HUES6 (cell line): ENCODE measurements around the gene DGKB.

Experiments used
- H3K27ac ChIP-seq: 2 replicates; pipeline ENCODE4 v1.7.0; 2013; ENCODE audit warnings: low read depth, mild to moderate bottlenecking, low read length, inconsistent platforms
- H3K27me3 ChIP-seq: 2 replicates; pipeline ENCODE4 v1.6.1; 2013; ENCODE audit warnings: low read length; ENCODE audit not compliant: control insufficient read depth, insufficient read depth
- H3K36me3 ChIP-seq: 2 replicates; pipeline ENCODE4 v1.6.1; 2013; ENCODE audit warnings: low read length; ENCODE audit not compliant: control insufficient read depth, insufficient read depth
- H3K4me1 ChIP-seq: 2 replicates; pipeline ENCODE4 v1.6.1; 2013; ENCODE audit warnings: low read length; ENCODE audit not compliant: control insufficient read depth, insufficient read depth
- H3K4me3 ChIP-seq: 2 replicates; pipeline ENCODE4 v1.5.1; 2013; ENCODE audit warnings: low read depth, low read length
- H3K9ac ChIP-seq: one replicate; pipeline ENCODE4 v1.6.1; 2013; ENCODE audit warnings: mild to moderate bottlenecking, low read length
- H3K9me3 ChIP-seq: 2 replicates; pipeline ENCODE4 v1.6.1; 2013; ENCODE audit warnings: low read depth, low read length; ENCODE audit not compliant: control insufficient read depth, insufficient read depth

The DGKB gene

DNA sequence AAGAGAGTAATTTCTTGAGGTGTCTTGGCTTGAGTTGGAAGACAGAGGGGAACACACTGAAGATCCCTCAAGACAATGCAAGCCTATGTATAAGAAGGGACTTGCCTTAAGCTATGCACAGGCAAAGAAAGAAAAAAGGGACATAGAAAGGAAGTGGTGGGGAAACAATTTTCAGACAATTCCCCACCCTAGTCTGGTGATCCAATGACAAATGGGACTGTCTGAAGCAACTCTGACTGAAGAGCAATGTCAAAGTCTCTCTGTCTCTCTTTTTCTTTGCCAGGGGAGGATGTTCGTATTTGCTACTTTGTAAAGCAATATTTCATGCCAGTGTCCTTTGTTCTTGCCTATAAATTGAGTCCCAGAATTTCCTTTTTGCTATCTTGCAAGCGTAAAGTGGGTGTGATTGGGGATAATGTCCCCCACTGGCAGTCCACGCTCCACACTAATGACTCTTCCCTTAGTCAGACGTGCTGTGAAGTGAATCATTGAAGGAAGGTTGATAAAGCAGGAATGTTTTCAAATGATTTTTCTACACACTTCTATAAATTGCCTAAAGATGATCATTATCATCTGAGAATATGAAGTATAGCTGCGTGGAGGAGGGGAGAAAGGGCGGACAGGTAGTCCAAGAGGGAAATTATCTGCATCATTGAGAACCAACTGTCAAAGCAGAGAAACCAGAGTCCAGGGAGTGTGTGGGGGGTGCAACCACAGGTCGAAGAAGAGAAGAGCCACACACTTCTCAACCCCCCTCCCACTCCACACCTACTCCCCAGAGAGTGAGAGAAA is 669.3 kb downstream of the DGKB start:
- Histone ChIP-seq H3K9ac (no peak overlapping the region), H3K36me3 (no peaks in the 10 kb centered on the region), H3K9me3 (no peaks in the 10 kb centered on the region), H3K27me3 (no peaks in the 10 kb centered on the region), H3K27ac (no peak overlapping the region), H3K4me1 (peaks cover 5% of the 10 kb centered on the region; the same call in 1 of the 2 replicates), H3K4me3 (no peak overlapping the region)

DNA sequence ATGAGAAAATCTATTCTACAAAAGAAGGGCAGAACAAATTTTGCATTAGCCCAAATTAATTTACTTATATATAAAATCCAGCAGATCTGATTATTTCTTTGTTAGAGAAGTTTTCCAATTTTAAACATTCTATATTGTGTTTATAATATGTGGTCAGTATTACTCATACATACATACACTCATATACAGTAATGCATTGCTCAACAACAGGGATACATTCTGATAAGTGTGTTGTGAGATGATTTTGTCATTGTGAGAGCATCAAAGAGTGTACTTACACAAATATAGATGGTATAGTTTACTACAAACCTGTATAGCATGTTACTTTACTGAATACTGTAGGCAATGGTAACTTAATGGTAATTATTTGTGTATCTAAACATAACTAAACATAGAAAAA is 673.5 kb downstream of the DGKB start:
- H3K9ac ChIP-seq, result no peak overlapping the region
- no peaks in the 10 kb centered on the region for H3K9me3 ChIP-seq
- H3K36me3 ChIP-seq, result no peaks in the 10 kb centered on the region
- no peaks in the 10 kb centered on the region for H3K27me3 ChIP-seq
- no peak overlapping the region for H3K27ac ChIP-seq
- H3K4me3 ChIP-seq, result no peak overlapping the region
- H3K4me1 ChIP-seq, result peaks cover 5% of the 10 kb centered on the region; the same call in 1 of the 2 replicates

DNA sequence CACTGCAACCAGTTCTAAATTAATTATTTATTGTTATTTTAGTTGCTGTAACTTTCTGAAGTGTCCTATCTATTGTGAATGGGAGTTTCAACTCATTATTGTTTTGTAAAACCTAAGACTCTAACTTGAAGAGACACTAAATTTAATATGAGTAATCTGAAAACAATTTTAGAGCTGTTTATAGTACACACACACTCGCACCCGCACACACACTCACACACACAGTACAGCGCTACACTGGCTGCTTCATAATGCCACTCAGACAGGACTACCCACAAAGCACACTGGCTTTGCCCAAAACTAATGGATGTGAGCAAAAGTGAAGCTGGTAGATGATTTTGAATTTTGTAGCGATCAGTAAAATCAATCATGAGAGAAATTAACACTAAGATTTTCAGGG is 674.2 kb downstream of the DGKB start:
- Histone ChIP-seq H3K9ac (no peak overlapping the region), H3K4me3 (no peak overlapping the region), H3K4me1 (no peaks in the 10 kb centered on the region), H3K9me3 (no peaks in the 10 kb centered on the region), H3K27me3 (no peaks in the 10 kb centered on the region), H3K36me3 (no peaks in the 10 kb centered on the region), H3K27ac (no peak overlapping the region)

DNA sequence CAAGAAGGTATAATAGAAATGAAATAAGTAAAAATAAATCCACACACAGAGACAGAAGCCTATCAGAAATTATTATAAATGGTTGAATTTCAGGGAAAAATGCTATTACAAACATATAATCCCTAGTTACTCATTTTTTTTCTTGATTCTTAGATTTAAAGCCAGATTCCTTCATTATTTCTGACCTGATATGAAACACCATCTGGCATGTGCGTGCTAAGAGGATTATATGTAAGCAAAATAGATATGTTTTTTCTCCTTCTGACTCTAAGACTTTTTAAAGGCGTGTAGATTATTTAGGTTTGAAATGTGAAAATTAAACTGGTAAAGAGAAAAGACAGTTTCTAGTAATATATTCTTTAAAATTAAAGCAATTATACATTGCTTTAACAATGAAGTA is 676.4 kb downstream of the DGKB start:
- no peaks in the 10 kb centered on the region for H3K36me3 ChIP-seq
- no peaks in the 10 kb centered on the region for H3K4me1 ChIP-seq
- H3K27ac ChIP-seq, result no peak overlapping the region
- no peak overlapping the region for H3K9ac ChIP-seq
- no peaks in the 10 kb centered on the region for H3K27me3 ChIP-seq
- H3K4me3 ChIP-seq, result no peak overlapping the region
- no peaks in the 10 kb centered on the region for H3K9me3 ChIP-seq

DNA sequence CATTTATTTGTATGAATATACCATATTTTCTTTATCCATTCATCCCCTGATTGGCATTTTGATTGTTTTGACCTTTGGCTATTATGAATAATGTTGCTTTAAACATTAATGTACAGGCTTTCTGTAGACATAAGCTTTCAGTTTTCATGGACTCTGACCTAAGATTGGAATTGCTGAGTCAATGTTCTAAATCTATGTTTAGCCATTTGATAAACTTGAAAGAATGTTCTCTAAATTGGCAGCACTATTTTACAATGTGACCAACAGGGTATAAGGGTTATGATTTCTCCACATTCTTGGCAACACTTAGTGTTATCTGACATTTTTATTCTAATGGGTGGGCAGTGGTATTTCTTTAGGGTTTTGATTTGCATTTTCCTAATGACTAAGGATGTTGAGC is 683.4 kb downstream of the DGKB start:
- Histone ChIP-seq H3K27me3 (no peaks in the 10 kb centered on the region), H3K9me3 (no peaks in the 10 kb centered on the region), H3K9ac (no peak overlapping the region), H3K4me3 (no peak overlapping the region), H3K27ac (no peak overlapping the region), H3K4me1 (no peaks in the 10 kb centered on the region), H3K36me3 (no peaks in the 10 kb centered on the region)

DNA sequence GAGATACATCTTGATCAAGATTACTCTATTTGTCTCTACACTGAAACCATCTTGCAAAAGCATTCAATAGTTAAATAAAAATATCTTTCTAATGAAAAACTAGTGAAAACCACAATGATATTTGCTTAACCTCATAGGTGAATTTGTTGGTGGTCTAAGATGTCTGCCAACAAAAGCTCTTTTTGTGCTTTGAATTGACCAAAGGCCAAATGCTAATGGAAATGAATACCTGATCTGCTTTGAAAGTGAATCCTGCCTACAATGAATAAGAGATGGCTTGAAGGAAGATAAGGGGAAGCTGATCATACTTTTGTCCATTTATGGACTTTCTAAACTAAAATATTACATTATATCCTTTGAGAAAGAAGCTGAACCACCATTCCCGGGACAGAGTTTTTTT is 684.2 kb downstream of the DGKB start:
- Histone ChIP-seq H3K36me3 (no peaks in the 10 kb centered on the region), H3K4me3 (no peak overlapping the region), H3K27ac (no peak overlapping the region), H3K9me3 (no peaks in the 10 kb centered on the region), H3K4me1 (no peaks in the 10 kb centered on the region), H3K9ac (no peak overlapping the region), H3K27me3 (no peaks in the 10 kb centered on the region)

DNA sequence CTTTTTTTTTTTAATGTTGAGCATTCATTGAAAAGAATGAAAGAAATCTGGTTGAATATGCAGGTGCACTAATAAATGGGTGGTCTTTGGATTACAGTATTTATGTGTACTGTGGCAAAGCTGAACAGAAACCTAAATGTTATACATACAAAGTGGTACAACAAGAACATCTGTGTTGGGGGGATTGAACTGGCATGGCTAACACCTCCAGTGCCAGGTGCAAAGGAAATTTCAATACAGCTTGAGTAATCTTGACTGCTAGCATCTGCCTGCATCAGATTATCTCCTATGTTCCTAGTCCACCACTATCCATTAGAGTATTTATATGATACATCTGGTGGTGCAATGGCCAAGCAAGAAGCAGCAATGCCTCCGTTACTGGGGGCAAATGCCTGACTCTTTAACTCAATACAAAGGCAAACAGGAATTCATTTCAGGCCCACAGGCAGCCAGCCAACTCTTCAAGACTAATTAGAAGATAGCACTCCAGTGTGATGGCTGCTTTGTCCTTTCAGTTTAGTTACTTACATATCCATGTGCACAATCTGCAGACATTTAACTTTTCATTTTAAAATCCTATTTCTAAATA is 692.6 kb downstream of the DGKB start:
- Histone ChIP-seq H3K27me3 (no peaks in the 10 kb centered on the region), H3K4me3 (no peak overlapping the region), H3K4me1 (no peaks in the 10 kb centered on the region), H3K9me3 (no peaks in the 10 kb centered on the region), H3K36me3 (no peaks in the 10 kb centered on the region), H3K9ac (no peak overlapping the region), H3K27ac (no peak overlapping the region)

DNA sequence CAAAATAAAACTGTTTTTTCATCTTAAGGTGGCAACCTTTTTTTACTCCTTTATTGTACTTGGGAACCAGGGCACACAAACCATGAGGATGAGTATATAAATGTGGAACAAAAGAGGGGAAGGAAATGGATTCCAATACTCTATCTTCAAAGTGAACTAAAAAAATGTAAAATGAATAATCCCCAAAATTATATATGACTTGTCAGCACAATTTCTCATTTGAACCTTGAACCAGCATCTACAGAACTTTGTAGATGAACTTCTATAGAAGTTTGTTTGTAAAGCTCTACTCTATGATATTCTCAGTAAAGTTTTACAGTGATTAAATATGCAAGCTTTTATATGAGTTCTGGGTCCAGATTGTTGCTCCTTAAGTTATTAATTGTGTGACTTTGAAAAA is 694.8 kb downstream of the DGKB start:
- Histone ChIP-seq H3K36me3 (no peaks in the 10 kb centered on the region), H3K9ac (no peak overlapping the region), H3K4me3 (no peak overlapping the region), H3K27me3 (no peaks in the 10 kb centered on the region), H3K9me3 (no peaks in the 10 kb centered on the region), H3K4me1 (no peaks in the 10 kb centered on the region), H3K27ac (no peak overlapping the region)

DNA sequence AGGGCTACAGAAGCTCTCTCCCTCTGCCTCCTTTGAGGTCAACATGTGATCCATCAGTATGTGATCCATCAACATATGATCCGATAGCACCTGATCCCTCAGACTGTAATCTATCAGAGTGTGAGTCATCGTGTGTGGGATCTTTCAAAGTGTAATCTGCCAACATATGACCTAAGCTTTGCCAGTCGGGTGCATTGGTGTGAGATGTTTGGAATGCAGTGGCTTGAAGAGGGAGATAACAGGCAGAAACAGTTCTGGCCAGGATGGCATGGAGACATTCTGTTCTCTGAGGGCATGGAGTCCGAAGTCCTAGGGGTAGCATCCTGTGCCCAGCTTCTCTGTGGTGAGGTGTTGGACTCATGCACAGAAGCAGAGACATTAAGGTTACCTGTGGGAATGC is 695.4 kb downstream of the DGKB start:
- Histone ChIP-seq H3K9me3 (no peaks in the 10 kb centered on the region), H3K4me1 (no peaks in the 10 kb centered on the region)

DNA sequence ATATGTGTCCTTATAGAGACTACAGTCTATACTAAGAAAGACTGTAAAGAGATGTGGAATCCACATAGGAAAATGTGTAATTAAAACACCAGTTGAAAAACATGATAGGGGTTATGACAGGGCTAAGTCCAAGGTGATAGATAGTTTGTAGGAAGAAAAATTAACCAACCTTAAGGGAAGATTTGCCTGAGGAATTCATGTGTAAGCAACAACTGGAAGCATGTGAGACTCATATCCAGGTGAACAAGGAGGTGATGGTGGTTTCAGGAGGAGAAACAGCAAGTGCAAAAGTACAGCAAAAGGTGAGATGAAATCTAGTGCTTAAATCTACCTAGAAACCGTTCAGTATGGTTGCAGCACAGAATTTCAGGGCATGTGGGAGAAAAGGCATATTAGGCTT is 696.4 kb downstream of the DGKB start:
- Histone ChIP-seq H3K27me3 (no peaks in the 10 kb centered on the region), H3K9me3 (no peaks in the 10 kb centered on the region), H3K4me1 (no peaks in the 10 kb centered on the region)

More for the DNA sequence above, 695.4 kb downstream of the DGKB start:
- Histone ChIP-seq H3K9ac (no peak overlapping the region), H3K27me3 (no peaks in the 10 kb centered on the region), H3K36me3 (no peaks in the 10 kb centered on the region), H3K4me3 (no peak overlapping the region), H3K27ac (no peak overlapping the region)

DNA sequence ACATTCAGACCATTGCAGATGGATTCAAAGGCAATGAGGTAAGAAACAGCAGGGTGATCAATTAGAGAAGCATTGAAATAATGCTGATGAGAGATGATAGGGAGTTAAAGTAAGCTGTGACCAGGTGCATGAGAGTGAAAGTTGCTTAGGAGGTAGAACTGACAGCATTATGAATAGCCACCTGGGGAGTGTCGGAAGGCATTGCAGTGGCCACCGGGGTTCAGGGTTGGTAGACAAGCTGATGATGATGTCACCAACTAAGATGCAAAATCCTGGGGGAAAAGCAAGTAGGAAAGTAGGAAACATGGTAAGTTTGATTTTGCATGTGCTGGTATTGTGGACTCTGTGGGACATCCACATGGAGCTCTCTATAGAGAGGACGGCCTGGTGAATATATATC is 701.2 kb downstream of the DGKB start:
- H3K27me3 ChIP-seq, result no peaks in the 10 kb centered on the region
- H3K4me3 ChIP-seq, result no peak overlapping the region
- H3K4me1 ChIP-seq, result no peaks in the 10 kb centered on the region
- no peak overlapping the region for H3K9ac ChIP-seq
- H3K36me3 ChIP-seq, result no peaks in the 10 kb centered on the region
- no peaks in the 10 kb centered on the region for H3K9me3 ChIP-seq
- H3K27ac ChIP-seq, result no peak overlapping the region

More for the DNA sequence above, 696.4 kb downstream of the DGKB start:
- H3K27ac ChIP-seq, result no peak overlapping the region
- H3K9ac ChIP-seq, result no peak overlapping the region
- no peaks in the 10 kb centered on the region for H3K36me3 ChIP-seq
- H3K4me3 ChIP-seq, result no peak overlapping the region
